GM12801 (cell line): ENCODE measurements around the gene TBX21.

Source experiments
- CTCF ChIP-seq: IDR thresholded peaks from one replicate; pipeline ENCODE4 v1.5.1; 2011; ENCODE audit warnings: control low read depth; ENCODE audit not compliant: insufficient read length; ENCODE audit errors: extremely low read depth

Gene TBX21

GRCh38 chr17:47711366-47712099 is 21.5 kb upstream of the TBX21 start:
- TF ChIP-seq CTCF = no peak

GRCh38 chr17:47712330-47713023 is 20.6 kb upstream of the TBX21 start:
- TF ChIP-seq CTCF = no peak

GRCh38 chr17:47713980-47714700 is 18.9 kb upstream of the TBX21 start:
- no peak for TF ChIP-seq CTCF

GRCh38 chr17:47714773-47715396 is 18.2 kb upstream of the TBX21 start:
- TF ChIP-seq CTCF = no peak

- TF ChIP-seq CTCF = no peak
Observed at GRCh38 chr17:47715669-47716325, 17.2 kb upstream of the TBX21 start.

GRCh38 chr17:47716375-47716774 is 16.7 kb upstream of the TBX21 start:
- no peak for TF ChIP-seq CTCF
